Esophagus (tissue), 2 donors: Measurements from ENCODE around the gene SLC11A1. TPM values are rescaled to one million over a fixed set of nuclear protein-coding genes. Genes with fewer than 3 reads are reported as not detected.

Experiments used
- H3K27ac ChIP-seq, 2 donors: one replicate each; pipeline ENCODE4 v1.5.1; 2013; ENCODE audit warnings: low read depth in 2 of 2, mild to moderate bottlenecking in 2 of 2, inconsistent platforms in 1 of 2, low read length in 1 of 2, moderate library complexity in 1 of 2
- H3K27me3 ChIP-seq, 2 donors: one replicate each; pipeline ENCODE4 v1.6.1; 2013; ENCODE audit warnings: low read length in 2 of 2, control low read depth in 1 of 2, mild to moderate bottlenecking in 1 of 2; ENCODE audit not compliant: insufficient read depth in 2 of 2, control insufficient read depth in 1 of 2
- H3K36me3 ChIP-seq, 2 donors: one replicate each; pipeline ENCODE4 v1.6.1; 2013; ENCODE audit warnings: low read length in 1 of 2; ENCODE audit not compliant: control insufficient read depth in 2 of 2, insufficient read depth in 2 of 2
- H3K4me1 ChIP-seq, 2 donors: one replicate each; pipeline ENCODE4 v1.6.1; 2013; ENCODE audit warnings: low read length in 1 of 2; ENCODE audit not compliant: control insufficient read depth in 2 of 2, insufficient read depth in 2 of 2
- H3K4me3 ChIP-seq, 2 donors: one replicate each; pipeline ENCODE4 v1.5.1; 2013; ENCODE audit warnings: low read length in 2 of 2, mild to moderate bottlenecking in 2 of 2, low read depth in 1 of 2, moderate library complexity in 1 of 2
- H3K9me3 ChIP-seq, 2 donors: one replicate each; pipeline ENCODE4 v1.6.1; 2013; ENCODE audit warnings: mild to moderate bottlenecking in 2 of 2, low read depth in 1 of 2, low read length in 1 of 2, moderate library complexity in 1 of 2; ENCODE audit not compliant: control insufficient read depth in 2 of 2, insufficient read depth in 1 of 2
- WGBS, 2 donors: extraction: QIAGEN DNeasy Blood & Tissue Kit; methylation state at CpG; one replicate each; pipeline ENCODE4 v1.1.7; 2013; 5-methylcytosine and 5-hydroxymethylcytosine counted together
- polyA plus RNA-seq, 2 donors: library from polyadenylated mRNA; stranded (reverse); fragments of 200-250 nt; gene quantifications; one replicate each; pipeline ENCODE4 v1.2.3, GENCODE V29; 2013
- donor health status: healthy with polysubstance abuse.
- donor health status: Bipolar disorder and iron deficiency.

Gene SLC11A1, protein sequence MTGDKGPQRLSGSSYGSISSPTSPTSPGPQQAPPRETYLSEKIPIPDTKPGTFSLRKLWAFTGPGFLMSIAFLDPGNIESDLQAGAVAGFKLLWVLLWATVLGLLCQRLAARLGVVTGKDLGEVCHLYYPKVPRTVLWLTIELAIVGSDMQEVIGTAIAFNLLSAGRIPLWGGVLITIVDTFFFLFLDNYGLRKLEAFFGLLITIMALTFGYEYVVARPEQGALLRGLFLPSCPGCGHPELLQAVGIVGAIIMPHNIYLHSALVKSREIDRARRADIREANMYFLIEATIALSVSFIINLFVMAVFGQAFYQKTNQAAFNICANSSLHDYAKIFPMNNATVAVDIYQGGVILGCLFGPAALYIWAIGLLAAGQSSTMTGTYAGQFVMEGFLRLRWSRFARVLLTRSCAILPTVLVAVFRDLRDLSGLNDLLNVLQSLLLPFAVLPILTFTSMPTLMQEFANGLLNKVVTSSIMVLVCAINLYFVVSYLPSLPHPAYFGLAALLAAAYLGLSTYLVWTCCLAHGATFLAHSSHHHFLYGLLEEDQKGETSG
- 1 to 10 TPM; 1.1 to 1.5 TPM for polyA plus RNA-seq

DNA sequence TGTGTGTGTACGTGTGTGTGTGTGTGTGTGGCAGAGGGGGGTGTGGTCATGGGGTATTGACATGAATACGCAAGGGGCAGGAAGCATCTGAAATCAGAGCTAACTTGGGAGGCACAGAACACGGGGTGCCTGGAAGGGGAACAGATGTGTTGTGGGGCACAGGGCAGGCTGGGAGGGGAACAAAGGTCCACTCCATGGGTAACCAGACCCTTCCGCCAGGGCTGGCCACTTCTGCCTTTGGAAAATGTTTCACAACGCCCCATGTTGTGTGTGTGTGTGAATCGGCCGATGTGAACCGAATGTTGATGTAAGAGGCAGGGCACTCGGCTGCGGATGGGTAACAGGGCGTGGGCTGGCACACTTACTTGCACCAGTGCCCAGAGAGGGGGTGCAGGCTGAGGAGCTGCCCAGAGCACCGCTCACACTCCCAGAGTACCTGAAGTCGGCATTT, at the start of gene SLC11A1:
SLC11A1 (plus strand) TSS at position 358 of the 451 bp plus-strand sequence. CDS start 96 bp downstream, outside the sequence.
- Histone ChIP-seq H3K9me3 (no peaks in the 10 kb centered on the region), H3K4me3 (no peak within 1 kb of the TSS), H3K36me3 (no peaks in the 10 kb centered on the region), H3K27me3 (no peaks in the 10 kb centered on the region), H3K27ac (peak within 1 kb of the TSS in 1 of 2 donors; percentile 6), H3K4me1 (peaks cover 4 to 6% of the 10 kb centered on the region in 2 donors)
- 55 to 68% methylated on average over 13 of the region's 13 CpGs for WGBS, 2 donors

GRCh38 chr2:218332288-218332687, 49.8 kb upstream of the SLC11A1 start:
- H3K36me3 ChIP-seq = no peaks in the 10 kb centered on the region
- no peak overlapping the region for H3K27ac ChIP-seq
- H3K4me3 ChIP-seq = no peak overlapping the region
- 88 to 93% methylated on average over 1 of the region's 1 CpG for WGBS, 2 donors
- H3K27me3 ChIP-seq = no peaks in the 10 kb centered on the region
- no peaks in the 10 kb centered on the region for H3K9me3 ChIP-seq
- no peaks in the 10 kb centered on the region for H3K4me1 ChIP-seq

- H3K36me3 ChIP-seq = no peaks in the 10 kb centered on the region
- WGBS, 2 donors = 71 to 74% methylated on average over 16 of the region's 16 CpGs
- H3K27me3 ChIP-seq = no peaks in the 10 kb centered on the region
- H3K4me3 ChIP-seq = no peak overlapping the region
- H3K9me3 ChIP-seq = no peaks in the 10 kb centered on the region
- H3K4me1 ChIP-seq = no peaks in the 10 kb centered on the region
- H3K27ac ChIP-seq = no peak overlapping the region
Observed at GRCh38 chr2:218332920-218333645, 49.0 kb upstream of the SLC11A1 start.

DNA sequence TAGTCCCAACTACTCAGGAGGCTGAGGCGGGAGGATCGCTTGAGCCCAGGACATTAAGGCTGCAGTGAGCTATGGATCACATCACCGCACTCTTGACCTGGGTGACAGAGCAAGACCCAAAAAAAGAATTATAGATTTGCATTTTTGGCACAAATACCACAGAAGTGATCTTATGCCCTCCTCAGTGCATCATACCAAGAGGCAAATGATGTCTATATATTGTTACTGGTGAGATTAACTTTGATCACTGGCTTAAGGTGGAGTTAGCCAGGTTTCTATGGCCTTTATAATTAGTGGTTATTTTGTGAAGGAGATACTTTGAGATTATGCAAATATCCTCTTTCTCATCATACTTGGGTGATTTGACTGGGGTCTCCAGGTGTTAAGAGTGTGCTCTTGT, 47.5 kb upstream of the SLC11A1 start:
- no peaks in the 10 kb centered on the region for H3K36me3 ChIP-seq
- 95 to 96% methylated on average over 3 of the region's 3 CpGs for WGBS, 2 donors
- no peaks in the 10 kb centered on the region for H3K27me3 ChIP-seq
- no peaks in the 10 kb centered on the region for H3K9me3 ChIP-seq
- H3K27ac ChIP-seq = no peak overlapping the region
- H3K4me1 ChIP-seq = no peaks in the 10 kb centered on the region
- H3K4me3 ChIP-seq = no peak overlapping the region

DNA sequence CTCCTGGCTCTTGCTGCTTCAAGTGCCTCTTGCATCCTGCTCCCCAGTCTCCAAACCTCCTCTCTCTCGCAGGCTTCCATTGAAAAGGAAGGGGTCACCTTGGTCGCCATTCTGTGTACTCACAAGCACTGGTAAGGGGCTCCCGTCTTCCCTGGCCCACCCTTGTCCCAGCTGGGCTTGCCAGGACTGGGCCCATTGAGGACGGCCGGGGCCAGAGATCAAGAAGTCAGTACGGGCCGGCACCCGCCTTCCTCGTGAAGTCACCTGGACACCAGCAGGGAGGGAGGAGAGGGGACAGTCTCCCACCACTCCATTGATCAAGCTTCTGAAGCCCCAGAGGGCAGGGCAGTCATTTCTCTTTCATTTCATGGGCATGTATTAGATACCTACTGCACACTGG, 41.4 kb upstream of the SLC11A1 start:
- Histone ChIP-seq H3K9me3 (no peaks in the 10 kb centered on the region), H3K36me3 (no peaks in the 10 kb centered on the region), H3K4me3 (no peak overlapping the region), H3K27ac (no peak overlapping the region), H3K4me1 (peaks cover 6 to 9% of the 10 kb centered on the region in 2 donors), H3K27me3 (no peaks in the 10 kb centered on the region)
- 90 to 95% methylated on average over 9 of the region's 9 CpGs for WGBS, 2 donors

- H3K36me3 ChIP-seq = no peaks in the 10 kb centered on the region
Observed at GRCh38 chr2:218341381-218341780, 40.7 kb upstream of the SLC11A1 start.

DNA sequence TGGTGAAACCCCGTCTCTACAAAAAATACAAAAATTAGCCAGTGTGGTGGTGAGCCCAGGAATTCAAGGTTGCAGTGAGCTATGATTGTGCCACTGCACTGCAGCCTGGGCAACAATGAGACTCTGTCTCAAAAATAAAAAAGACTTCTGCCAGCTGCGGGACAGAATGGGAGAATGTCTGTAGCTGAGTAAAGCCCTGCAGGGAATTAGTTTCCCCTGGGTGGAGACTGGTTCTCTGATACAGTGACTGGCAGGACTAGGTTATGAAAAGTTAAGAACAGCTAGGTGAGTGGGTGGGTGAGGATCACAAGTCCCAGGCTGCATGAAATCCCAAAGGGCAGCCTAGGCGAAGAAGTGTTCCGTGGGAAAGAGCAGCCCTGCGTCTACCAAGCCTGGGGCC, 39.2 kb upstream of the SLC11A1 start:
- WGBS, 2 donors = 83 to 87% methylated on average over 5 of the region's 5 CpGs
- Histone ChIP-seq H3K9me3 (no peaks in the 10 kb centered on the region), H3K36me3 (no peaks in the 10 kb centered on the region), H3K4me3 (no peak overlapping the region), H3K27ac (no peak overlapping the region), H3K27me3 (no peaks in the 10 kb centered on the region), H3K4me1 (peaks cover 6 to 9% of the 10 kb centered on the region in 2 donors)

More at GRCh38 chr2:218341381-218341780, 40.7 kb upstream of the SLC11A1 start:
- 91 to 95% methylated on average over 8 of the region's 8 CpGs for WGBS, 2 donors
- no peak overlapping the region for H3K27ac ChIP-seq
- H3K27me3 ChIP-seq = no peaks in the 10 kb centered on the region
- no peaks in the 10 kb centered on the region for H3K9me3 ChIP-seq
- H3K4me3 ChIP-seq = no peak overlapping the region
- peaks cover 6 to 9% of the 10 kb centered on the region in 2 donors for H3K4me1 ChIP-seq

- no peaks in the 10 kb centered on the region for H3K36me3 ChIP-seq
- peak overlapping the region in 1 of 2 donors; percentile 8 for H3K27ac ChIP-seq
Observed at GRCh38 chr2:218343591-218343990, 38.5 kb upstream of the SLC11A1 start.

GRCh38 chr2:218344090-218344754, 37.9 kb upstream of the SLC11A1 start:
- H3K27me3 ChIP-seq = no peaks in the 10 kb centered on the region
- H3K27ac ChIP-seq = no peak overlapping the region
- H3K9me3 ChIP-seq = no peaks in the 10 kb centered on the region
- no peak overlapping the region for H3K4me3 ChIP-seq
- H3K36me3 ChIP-seq = no peaks in the 10 kb centered on the region
- peaks cover 6 to 9% of the 10 kb centered on the region in 2 donors for H3K4me1 ChIP-seq
- WGBS, 2 donors = 95 to 97% methylated on average over 12 of the region's 12 CpGs

More at GRCh38 chr2:218343591-218343990, 38.5 kb upstream of the SLC11A1 start:
- H3K27me3 ChIP-seq = no peaks in the 10 kb centered on the region
- H3K9me3 ChIP-seq = no peaks in the 10 kb centered on the region
- no peak overlapping the region for H3K4me3 ChIP-seq
- H3K4me1 ChIP-seq = peaks cover 6 to 9% of the 10 kb centered on the region in 2 donors
- 65 to 71% methylated on average over 3 of the region's 3 CpGs for WGBS, 2 donors
